OCI-LY1 (cell line): Measurements from ENCODE around the gene EIF4ENIF1.

Experiments used
- H2AFZ ChIP-seq: fragments of 200-600 bp; sonication (generic), shearing (Covaris generic); 2 replicates; pipeline ENCODE4 v1.6.0; 2014; ENCODE audit warnings: antibody characterized with exemption, mild to moderate bottlenecking, low read length
- H3F3A ChIP-seq: fragments of 200-600 bp; sonication (generic), shearing (Covaris generic); 2 replicates; pipeline ENCODE4 v1.6.0; 2014; ENCODE audit warnings: mild to moderate bottlenecking, antibody characterized with exemption, low read length, moderate library complexity; ENCODE audit not compliant: insufficient read depth
- H3K27ac ChIP-seq: fragments of 200-600 bp; sonication (generic); 2 replicates; pipeline ENCODE4 v1.5.1; 2014; ENCODE audit warnings: low read length, mixed run types, mild to moderate bottlenecking, low read depth; ENCODE audit not compliant: poor library complexity, severe bottlenecking
- H3K27me3 ChIP-seq: fragments of 200-600 bp; sonication (generic); 2 replicates; pipeline ENCODE4 v1.6.0; 2014; ENCODE audit warnings: antibody characterized with exemption, mild to moderate bottlenecking, low read length, moderate library complexity; ENCODE audit not compliant: insufficient read depth
- H3K36me3 ChIP-seq: fragments of 200-600 bp; sonication (generic); 2 replicates; pipeline ENCODE4 v1.6.1; 2014; ENCODE audit warnings: mild to moderate bottlenecking, antibody characterized with exemption, low read length, moderate library complexity, mixed read lengths; ENCODE audit not compliant: insufficient read depth
- H3K4me1 ChIP-seq: fragments of 200-600 bp; sonication (generic); 2 replicates; pipeline ENCODE4 v1.5.1; 2014; ENCODE audit warnings: mild to moderate bottlenecking, low read length, moderate library complexity; ENCODE audit not compliant: insufficient read depth, severe bottlenecking
- H3K4me2 ChIP-seq: fragments of 200-600 bp; sonication (generic), shearing (Covaris generic); 2 replicates; pipeline ENCODE4 v1.6.1; 2014; ENCODE audit warnings: low read length
- H3K4me3 ChIP-seq: fragments of 200-600 bp; sonication (generic); 2 replicates; pipeline ENCODE4 v1.5.1; 2014; ENCODE audit warnings: low read length, low read depth, mild to moderate bottlenecking, mixed read lengths; ENCODE audit not compliant: poor library complexity, severe bottlenecking
- H3K79me2 ChIP-seq: fragments of 200-600 bp; shearing (Covaris generic); 2 replicates; pipeline ENCODE4 v1.6.1; 2016; ENCODE audit warnings: mixed run types, low read length, mixed read lengths; ENCODE audit not compliant: insufficient read depth
- H3K9ac ChIP-seq: fragments of 200-600 bp; sonication (generic), shearing (Covaris generic); 2 replicates; pipeline ENCODE4 v1.6.1; 2014; ENCODE audit warnings: mild to moderate bottlenecking, low read length, mixed read lengths
- H3K9me2 ChIP-seq: fragments of 200-600 bp; sonication (generic), shearing (Covaris generic); 2 replicates; pipeline ENCODE4 v1.6.1; 2014; ENCODE audit warnings: low read depth, mild to moderate bottlenecking, low read length, mixed read lengths
- H3K9me3 ChIP-seq: fragments of 200-600 bp; shearing (Covaris generic); 2 replicates; pipeline ENCODE4 v1.6.1; 2014; ENCODE audit warnings: low read length, mixed read lengths
- H4K20me1 ChIP-seq: fragments of 200-600 bp; sonication (generic), shearing (Covaris generic); 2 replicates; pipeline ENCODE4 v1.6.0; 2016; ENCODE audit warnings: mild to moderate bottlenecking, low read length; ENCODE audit not compliant: insufficient read depth
- EZH2 ChIP-seq: fragments of 200-600 bp; sonication (generic), shearing (Covaris generic); IDR thresholded peaks from 2 replicates; pipeline ENCODE4 v1.8.0; 2017; ENCODE audit warnings: borderline replicate concordance, mixed run types, mild to moderate bottlenecking, antibody characterized with exemption, low read length, moderate library complexity, mixed read lengths
- TF ChIP-seq, protein P1 (sequence below): fragments of 200-600 bp; sonication (generic), shearing (Covaris generic); IDR thresholded peaks from 2 replicates; pipeline ENCODE4 v1.5.1; 2017; ENCODE audit warnings: mild to moderate bottlenecking, antibody characterized with exemption, low read length, moderate library complexity, mixed read lengths

Gene EIF4ENIF1

DNA sequence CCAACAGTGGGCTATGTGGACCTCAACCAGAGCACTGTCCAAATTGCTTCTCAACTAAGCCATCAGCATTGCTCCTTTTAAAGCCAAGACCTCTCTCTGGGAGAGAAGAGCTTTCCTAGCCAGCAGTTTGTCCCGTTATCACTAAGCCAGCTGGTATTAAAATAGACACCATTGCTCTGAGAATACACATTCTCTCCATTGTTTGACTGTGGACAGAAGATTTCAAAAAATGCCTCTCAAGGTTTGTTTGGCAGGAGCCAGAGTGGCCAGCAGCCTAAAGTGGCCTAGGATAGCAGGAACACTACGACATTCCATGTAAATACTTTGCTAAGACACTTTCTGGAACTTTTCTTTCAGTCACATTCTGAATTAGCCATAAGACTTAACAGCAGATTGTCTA, 41.3 kb downstream of the EIF4ENIF1 start:
- no peak for TF ChIP-seq EZH2
- TF ChIP-seq, protein P1, sequence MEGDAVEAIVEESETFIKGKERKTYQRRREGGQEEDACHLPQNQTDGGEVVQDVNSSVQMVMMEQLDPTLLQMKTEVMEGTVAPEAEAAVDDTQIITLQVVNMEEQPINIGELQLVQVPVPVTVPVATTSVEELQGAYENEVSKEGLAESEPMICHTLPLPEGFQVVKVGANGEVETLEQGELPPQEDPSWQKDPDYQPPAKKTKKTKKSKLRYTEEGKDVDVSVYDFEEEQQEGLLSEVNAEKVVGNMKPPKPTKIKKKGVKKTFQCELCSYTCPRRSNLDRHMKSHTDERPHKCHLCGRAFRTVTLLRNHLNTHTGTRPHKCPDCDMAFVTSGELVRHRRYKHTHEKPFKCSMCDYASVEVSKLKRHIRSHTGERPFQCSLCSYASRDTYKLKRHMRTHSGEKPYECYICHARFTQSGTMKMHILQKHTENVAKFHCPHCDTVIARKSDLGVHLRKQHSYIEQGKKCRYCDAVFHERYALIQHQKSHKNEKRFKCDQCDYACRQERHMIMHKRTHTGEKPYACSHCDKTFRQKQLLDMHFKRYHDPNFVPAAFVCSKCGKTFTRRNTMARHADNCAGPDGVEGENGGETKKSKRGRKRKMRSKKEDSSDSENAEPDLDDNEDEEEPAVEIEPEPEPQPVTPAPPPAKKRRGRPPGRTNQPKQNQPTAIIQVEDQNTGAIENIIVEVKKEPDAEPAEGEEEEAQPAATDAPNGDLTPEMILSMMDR = no peak
- H3K4me2 ChIP-seq = no peak overlapping the region
- H3K9me2 ChIP-seq = no peaks in the 10 kb centered on the region
- H3K27me3 ChIP-seq = no peaks in the 10 kb centered on the region
- H3K9ac ChIP-seq = no peak overlapping the region
- no peak overlapping the region for H2AFZ ChIP-seq
- H3K36me3 ChIP-seq = peaks cover 84% of the 10 kb centered on the region
- peaks cover 5% of the 10 kb centered on the region for H3F3A ChIP-seq
- H3K9me3 ChIP-seq = no peaks in the 10 kb centered on the region
- no peaks in the 10 kb centered on the region for H4K20me1 ChIP-seq
- no peak overlapping the region for H3K27ac ChIP-seq
- H3K79me2 ChIP-seq = no peaks in the 10 kb centered on the region
- H3K4me1 ChIP-seq = peaks cover 11% of the 10 kb centered on the region
- H3K4me3 ChIP-seq = no peak overlapping the region

DNA sequence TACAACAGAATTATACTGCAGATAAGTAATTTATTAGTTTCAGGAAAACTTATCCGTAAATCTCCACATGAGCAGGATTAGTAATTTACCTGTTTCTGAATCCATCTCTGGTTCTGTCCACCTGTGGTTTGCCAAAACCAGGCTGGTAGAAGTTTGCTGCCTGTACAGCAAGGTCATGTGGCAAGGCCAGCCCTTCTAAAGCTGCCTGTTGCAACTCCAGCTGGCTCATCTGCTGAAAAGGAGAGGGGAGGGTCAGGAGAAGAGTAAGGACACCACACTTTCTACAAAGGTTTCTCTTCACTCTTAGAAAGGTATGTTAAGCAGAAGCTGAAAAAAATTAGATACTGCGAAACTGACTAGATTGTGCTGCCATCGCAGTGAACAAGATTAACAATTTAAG, 42.3 kb downstream of the EIF4ENIF1 start:
- H3K4me2 ChIP-seq = no peak overlapping the region
- no peaks in the 10 kb centered on the region for H3K79me2 ChIP-seq
- H3K4me3 ChIP-seq = no peak overlapping the region
- no peaks in the 10 kb centered on the region for H3K9me2 ChIP-seq
- no peak overlapping the region for H2AFZ ChIP-seq
- H3F3A ChIP-seq = peaks cover 4% of the 10 kb centered on the region
- no peaks in the 10 kb centered on the region for H4K20me1 ChIP-seq
- peaks cover 84% of the 10 kb centered on the region; the same call in 1 of the 2 replicates for H3K36me3 ChIP-seq
- H3K27ac ChIP-seq = no peak overlapping the region
- H3K9ac ChIP-seq = no peak overlapping the region
- no peak for TF ChIP-seq EZH2
- TF ChIP-seq, protein P1 = no peak
- peaks cover 11% of the 10 kb centered on the region for H3K4me1 ChIP-seq
- no peaks in the 10 kb centered on the region for H3K27me3 ChIP-seq
- H3K9me3 ChIP-seq = no peaks in the 10 kb centered on the region

DNA sequence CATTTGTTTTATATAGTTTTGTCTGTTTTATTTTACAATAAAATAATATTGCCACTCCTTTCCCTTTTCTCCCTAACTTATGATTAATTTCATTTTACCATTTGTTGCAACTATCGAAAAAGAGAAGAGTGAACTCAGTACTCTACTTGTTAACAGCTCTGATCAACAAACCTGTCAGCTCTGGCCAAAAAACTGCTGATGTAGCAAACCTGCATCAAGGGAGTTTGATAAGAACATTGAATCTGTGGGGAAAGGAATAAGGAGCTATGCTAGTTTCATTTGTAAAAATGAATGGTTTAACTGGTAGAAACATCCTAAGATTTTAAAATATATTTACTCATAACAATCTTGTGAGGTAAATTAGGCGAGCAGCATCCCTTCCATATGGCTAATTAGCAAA, 42.9 kb downstream of the EIF4ENIF1 start:
- Histone ChIP-seq H3K4me1 (peaks cover 11% of the 10 kb centered on the region), H3K36me3 (peaks cover 84% of the 10 kb centered on the region), H3F3A (no peaks in the 10 kb centered on the region; the same call in 1 of the 2 replicates), H4K20me1 (no peaks in the 10 kb centered on the region), H3K27ac (no peak overlapping the region), H3K27me3 (no peaks in the 10 kb centered on the region), H3K9ac (no peak overlapping the region), H3K4me3 (no peak overlapping the region), H3K9me3 (no peaks in the 10 kb centered on the region), H3K4me2 (no peak overlapping the region), H3K79me2 (no peaks in the 10 kb centered on the region), H2AFZ (no peak overlapping the region), H3K9me2 (no peaks in the 10 kb centered on the region)
- TF ChIP-seq EZH2 = no peak
- TF ChIP-seq, protein P1 = no peak
